PC-3 (cell line): ENCODE results near the gene RSRC1. TPM values are rescaled to one million over a fixed set of nuclear protein-coding genes. Genes with fewer than 3 reads are reported as not detected.

Experiments
- ATAC-seq: fragments of 200-7000 bp; cut with Tn5 transposase; 2 replicates; pipeline ENCODE4 v1.9.1; 2020; ENCODE audit warnings: mild to moderate bottlenecking, moderate library complexity
- BruUV-seq: library from RNA; stranded (reverse); fragments of 400-500 nt; replicated peaks from 2 replicates; lab custom pipeline; 2021; lab: Mats Ljungman, UMichigan
- CTCF ChIA-PET: fragments of 300-600 bp; sonication (Branson Sonifier 250); formaldehyde crosslinking; loops from one replicate; lab custom pipeline; 2022; ENCODE audit warnings: antibody characterized with exemption; lab: Charles Lee
- POLR2A ChIA-PET: fragments of 300-600 bp; sonication (Branson Sonifier 250); formaldehyde crosslinking; loops from one replicate; lab custom pipeline; 2022; ENCODE audit warnings: antibody characterized with exemption; ENCODE audit not compliant: unreplicated experiment; lab: Charles Lee
- DNase-seq: peaks from one replicate; pipeline ENCODE4 v3.0.0-alpha.2; 2015
- H2AFZ ChIP-seq: fragments of 300-600 bp; sonication (generic); 2 replicates; pipeline ENCODE4 v1.6.0; 2016; ENCODE audit warnings: antibody characterized with exemption, low read length
- H3F3A ChIP-seq: fragments of 300-600 bp; sonication (generic); one replicate; pipeline ENCODE4 v1.6.0; 2017; ENCODE audit warnings: antibody characterized with exemption, low read length, control low read depth, mild to moderate bottlenecking; ENCODE audit not compliant: unreplicated experiment
- H3K27ac ChIP-seq: fragments of 300-600 bp; sonication (generic); 2 replicates; pipeline ENCODE4 v1.5.1; 2016; ENCODE audit warnings: mild to moderate bottlenecking, low read length
- H3K27me3 ChIP-seq: fragments of 300-600 bp; sonication (generic); 2 replicates; pipeline ENCODE4 v1.6.1; 2016; ENCODE audit warnings: low read length, mixed read lengths
- H3K36me3 ChIP-seq: fragments of 300-600 bp; sonication (generic); 2 replicates; pipeline ENCODE4 v1.6.1; 2016; ENCODE audit warnings: low read depth, mixed run types, low read length, mixed read lengths
- H3K4me1 ChIP-seq: fragments of 300-600 bp; sonication (generic); 2 replicates; pipeline ENCODE4 v1.5.1; 2016; ENCODE audit warnings: low read length; ENCODE audit not compliant: insufficient read depth
- H3K4me2 ChIP-seq: fragments of 300-600 bp; sonication (generic); 2 replicates; pipeline ENCODE4 v1.6.0; 2016; ENCODE audit warnings: low read length
- H3K4me3 ChIP-seq: fragments of 300-600 bp; sonication (generic); 2 replicates; pipeline ENCODE4 v1.5.1; 2016; ENCODE audit warnings: mild to moderate bottlenecking, low read length, mixed read lengths
- H3K79me2 ChIP-seq: fragments of 300-600 bp; sonication (generic); 2 replicates; pipeline ENCODE4 v1.6.1; 2017; ENCODE audit warnings: low read length, mixed read lengths
- H3K9ac ChIP-seq: fragments of 300-600 bp; sonication (generic); 2 replicates; pipeline ENCODE4 v1.6.0; 2016; ENCODE audit warnings: mild to moderate bottlenecking, low read length
- H3K9me2 ChIP-seq: fragments of 300-600 bp; sonication (generic); replicated peaks from 2 replicates; pipeline ENCODE4 v1.6.1; 2016; ENCODE audit warnings: mixed run types, low read length, mixed read lengths
- H3K9me3 ChIP-seq: fragments of 300-600 bp; sonication (generic); 2 replicates; pipeline ENCODE4 v1.6.1; 2016; ENCODE audit warnings: low read length, mixed read lengths
- H4K20me1 ChIP-seq: fragments of 300-600 bp; sonication (generic); 2 replicates; pipeline ENCODE4 v1.6.1; 2016; ENCODE audit warnings: low read length, mixed read lengths
- EZH2 ChIP-seq: fragments of 300-600 bp; sonication (generic); IDR thresholded peaks from one replicate; pipeline ENCODE4 v1.6.1; 2017; ENCODE audit warnings: antibody characterized with exemption, mild to moderate bottlenecking, low read length; ENCODE audit not compliant: unreplicated experiment
- EZH2phosphoT487 ChIP-seq: fragments of 300-600 bp; sonication (generic); IDR thresholded peaks from 2 replicates; pipeline ENCODE4 v1.6.1; 2018; ENCODE audit warnings: mild to moderate bottlenecking, antibody characterized with exemption, low read length, borderline replicate concordance
- intact Hi-C: fragments of 100-400 bp; cut with micrococcal nuclease; formaldehyde crosslinking; loops from 2 replicates; pipeline ENCODE4 v1.9.0; 2023
- total RNA-seq: library from RNA; depleted of rRNA; stranded (reverse); fragments of >200 nt; gene quantifications from 2 replicates; pipeline ENCODE4 v1.2.3, GENCODE V29; 2014
- TF ChIP-seq, protein P1 (sequence below): fragments of 300-600 bp; sonication (generic); conservative IDR thresholded peaks from 2 replicates; pipeline ENCODE4 v1.5.1; 2017; ENCODE audit warnings: antibody characterized with exemption, low read depth, mild to moderate bottlenecking, low read length

RSRC1 gene
- total RNA-seq, 1 experiment from 2014 or later = 39.5 TPM

DNA sequence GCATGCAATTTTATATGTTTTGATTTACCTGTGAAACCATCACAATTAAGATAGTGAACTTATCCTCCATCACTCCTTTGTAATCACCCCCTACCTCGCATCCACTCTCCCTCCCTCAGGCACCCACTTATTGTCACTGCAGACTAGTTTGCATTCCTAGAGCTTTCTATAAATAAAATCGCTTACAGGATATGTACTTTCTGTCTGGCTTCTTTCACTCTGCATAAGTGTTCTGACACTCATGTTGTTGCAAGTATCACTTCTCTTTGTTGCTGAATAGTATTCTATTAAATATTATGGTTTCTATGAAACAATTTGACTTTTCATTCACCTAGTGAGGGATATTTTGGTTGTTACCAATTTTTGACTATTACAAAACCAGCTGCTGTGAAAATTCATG, 139.3 kb downstream of the RSRC1 start:
- no peaks in the 10 kb centered on the region for H3K79me2 ChIP-seq
- ATAC-seq (no peak), DNase-seq (no peak)
- TF ChIP-seq, protein P1, sequence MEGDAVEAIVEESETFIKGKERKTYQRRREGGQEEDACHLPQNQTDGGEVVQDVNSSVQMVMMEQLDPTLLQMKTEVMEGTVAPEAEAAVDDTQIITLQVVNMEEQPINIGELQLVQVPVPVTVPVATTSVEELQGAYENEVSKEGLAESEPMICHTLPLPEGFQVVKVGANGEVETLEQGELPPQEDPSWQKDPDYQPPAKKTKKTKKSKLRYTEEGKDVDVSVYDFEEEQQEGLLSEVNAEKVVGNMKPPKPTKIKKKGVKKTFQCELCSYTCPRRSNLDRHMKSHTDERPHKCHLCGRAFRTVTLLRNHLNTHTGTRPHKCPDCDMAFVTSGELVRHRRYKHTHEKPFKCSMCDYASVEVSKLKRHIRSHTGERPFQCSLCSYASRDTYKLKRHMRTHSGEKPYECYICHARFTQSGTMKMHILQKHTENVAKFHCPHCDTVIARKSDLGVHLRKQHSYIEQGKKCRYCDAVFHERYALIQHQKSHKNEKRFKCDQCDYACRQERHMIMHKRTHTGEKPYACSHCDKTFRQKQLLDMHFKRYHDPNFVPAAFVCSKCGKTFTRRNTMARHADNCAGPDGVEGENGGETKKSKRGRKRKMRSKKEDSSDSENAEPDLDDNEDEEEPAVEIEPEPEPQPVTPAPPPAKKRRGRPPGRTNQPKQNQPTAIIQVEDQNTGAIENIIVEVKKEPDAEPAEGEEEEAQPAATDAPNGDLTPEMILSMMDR = no peak
- TF ChIP-seq EZH2phosphoT487 = no peak
- no peak for TF ChIP-seq EZH2
- H3K27ac ChIP-seq = no peak overlapping the region
- no peak overlapping the region for H3K9ac ChIP-seq
- no TSS peak for BruUV-seq
- no peaks in the 10 kb centered on the region for H3F3A ChIP-seq
- no peaks in the 10 kb centered on the region for H3K9me2 ChIP-seq
- ChIA-PET CTCF (no interaction called here), POLR2A (no interaction called here)
- no peak overlapping the region for H2AFZ ChIP-seq
- intact Hi-C loops = no loop called here
- no peaks in the 10 kb centered on the region for H4K20me1 ChIP-seq
- H3K4me1 ChIP-seq = no peaks in the 10 kb centered on the region
- H3K9me3 ChIP-seq = no peaks in the 10 kb centered on the region
- H3K36me3 ChIP-seq = no peaks in the 10 kb centered on the region
- H3K27me3 ChIP-seq = no peaks in the 10 kb centered on the region
- no peak overlapping the region for H3K4me3 ChIP-seq
- H3K4me2 ChIP-seq = no peak overlapping the region

DNA sequence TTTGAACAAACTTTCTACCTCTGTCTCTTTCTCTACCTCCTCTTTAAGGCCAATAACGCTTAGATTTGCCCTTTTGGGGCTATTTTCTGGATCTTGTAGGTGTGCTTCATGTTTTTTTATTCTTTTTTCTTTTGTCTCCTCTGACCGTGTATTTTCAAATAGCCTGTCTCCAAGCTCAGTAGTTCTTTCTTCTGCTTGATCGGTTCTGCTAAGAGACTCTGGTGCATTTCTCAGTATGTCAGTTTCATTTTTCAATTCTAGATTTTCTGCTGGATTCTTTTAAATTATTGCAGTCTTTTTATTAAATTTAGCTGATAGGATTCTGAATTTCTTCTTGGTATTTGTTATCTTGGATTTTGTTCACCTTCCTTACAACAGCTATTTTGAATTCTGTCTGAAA, 148.7 kb downstream of the RSRC1 start:
- no TSS peak for BruUV-seq

DNA sequence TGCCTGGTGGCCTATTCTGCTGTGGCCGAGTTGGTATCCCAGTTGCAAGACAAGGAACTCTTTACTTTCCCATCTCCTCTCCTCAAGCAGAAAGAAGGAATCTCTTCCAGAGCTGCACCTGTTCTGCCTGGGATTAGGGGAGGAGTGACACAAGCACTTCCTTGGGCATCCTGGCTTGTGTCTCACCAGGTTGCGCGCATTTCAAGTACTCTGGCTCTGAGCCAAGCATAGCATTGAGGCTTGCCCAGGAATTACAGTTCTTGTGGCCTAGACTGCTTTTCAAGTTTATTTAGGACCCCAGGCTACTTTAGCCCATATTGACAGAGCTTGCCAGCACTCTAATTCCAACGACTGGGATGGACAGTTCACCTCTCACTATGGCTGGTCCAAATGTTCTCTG, 150.5 kb downstream of the RSRC1 start:
- Histone ChIP-seq H3K4me1 (no peaks in the 10 kb centered on the region), H3K9ac (no peak overlapping the region), H3K4me3 (no peak overlapping the region), H3F3A (no peaks in the 10 kb centered on the region), H3K9me3 (no peaks in the 10 kb centered on the region), H3K9me2 (no peaks in the 10 kb centered on the region), H3K79me2 (no peaks in the 10 kb centered on the region), H2AFZ (no peak overlapping the region), H3K27ac (no peak overlapping the region), H3K36me3 (no peaks in the 10 kb centered on the region), H3K4me2 (no peak overlapping the region), H4K20me1 (no peaks in the 10 kb centered on the region), H3K27me3 (no peaks in the 10 kb centered on the region)
- ChIA-PET POLR2A (no interaction called here), CTCF (no interaction called here)
- no peak for TF ChIP-seq EZH2
- TF ChIP-seq, protein P1 = no peak
- no peak for TF ChIP-seq EZH2phosphoT487
- BruUV-seq = no TSS peak
- intact Hi-C loops = no loop called here
- ATAC-seq = no peak
- DNase-seq = no peak

More for the DNA sequence above, 148.7 kb downstream of the RSRC1 start:
- H3K27ac ChIP-seq = no peak overlapping the region
- no peak overlapping the region for H3K9ac ChIP-seq
- H4K20me1 ChIP-seq = no peaks in the 10 kb centered on the region
- no peaks in the 10 kb centered on the region for H3K9me2 ChIP-seq
- H3K4me1 ChIP-seq = no peaks in the 10 kb centered on the region
- H3K4me3 ChIP-seq = no peak overlapping the region
- ChIA-PET CTCF (no interaction called here), POLR2A (no interaction called here)
- intact Hi-C loops = no loop called here
- H3K27me3 ChIP-seq = no peaks in the 10 kb centered on the region
- no peaks in the 10 kb centered on the region for H3K36me3 ChIP-seq
- H3K9me3 ChIP-seq = no peaks in the 10 kb centered on the region
- no peak overlapping the region for H3K4me2 ChIP-seq
- TF ChIP-seq, protein P1 = no peak
- TF ChIP-seq EZH2phosphoT487 (no peak), EZH2 (no peak)
- no peak overlapping the region for H2AFZ ChIP-seq
- ATAC-seq = no peak
- H3F3A ChIP-seq = no peaks in the 10 kb centered on the region
- DNase-seq = no peak
- no peaks in the 10 kb centered on the region for H3K79me2 ChIP-seq
